Activated T-cell treated with anti-CD3 and anti-CD28 coated beads, Interleukin-2, amount 50 U/mL, for 4 hours (primary cell): ENCODE measurements around the gene U2AF2. TPM values are rescaled to one million over a fixed set of nuclear protein-coding genes. Genes with fewer than 3 reads are reported as not detected.

ENCODE experiments used
- ATAC-seq, 2 donors: fragments of 200-7000 bp; cut with Tn5 transposase; one replicate each; pipeline ENCODE4 v1.10.0; 2021
- DNase-seq: peaks from one replicate; pipeline ENCODE4 v3.0.0-alpha.2; 2020
- H3K27me3 Mint-ChIP-seq: one replicate; pipeline ENCODE4 v1.8.0; 2021; ENCODE audit warnings: low read depth, mixed read lengths
- H3K36me3 Mint-ChIP-seq: one replicate; pipeline ENCODE4 v1.8.0; 2022; ENCODE audit warnings: mixed read lengths; ENCODE audit not compliant: insufficient read depth
- H3K4me1 Mint-ChIP-seq: one replicate; pipeline ENCODE4 v1.8.0; 2021; ENCODE audit warnings: low read depth, mixed read lengths
- H3K4me3 Mint-ChIP-seq: one replicate; pipeline ENCODE4 v1.8.0; 2021; ENCODE audit warnings: mild to moderate bottlenecking, moderate library complexity, mixed read lengths
- H3K9me3 Mint-ChIP-seq: one replicate; pipeline ENCODE4 v1.8.0; 2021; ENCODE audit warnings: mixed read lengths
- total RNA-seq, 3 donors: library from RNA; stranded (reverse); gene quantifications; one replicate each; pipeline ENCODE4 v1.2.1, GENCODE V29; 2021

The U2AF2 gene
- total RNA-seq, 3 donors from 2014 or later: 467 to 532 (median 476) TPM

- H3K9me3 Mint-ChIP-seq: peaks cover under 1% of the 10 kb centered on the region
- H3K4me1 Mint-ChIP-seq: peaks cover 45% of the 10 kb centered on the region
- DNase-seq (no peak), ATAC-seq (no peak)
- H3K27me3 Mint-ChIP-seq: no peaks in the 10 kb centered on the region
- no peak overlapping the region for H3K4me3 Mint-ChIP-seq
- peaks cover 14% of the 10 kb centered on the region for H3K36me3 Mint-ChIP-seq
Observed at GRCh38 chr19:55633861-55634260, 21.0 kb upstream of the U2AF2 start.

- Mint-ChIP-seq H3K9me3 (peaks cover 3% of the 10 kb centered on the region), H3K4me3 (peak overlapping the region; percentile 99), H3K4me1 (peaks cover 58% of the 10 kb centered on the region), H3K36me3 (peaks cover 19% of the 10 kb centered on the region), H3K27me3 (no peaks in the 10 kb centered on the region)
- DNase-seq (no peak), ATAC-seq (peak; percentile 20 to 36)
Observed at GRCh38 chr19:55635334-55635717, 19.5 kb upstream of the U2AF2 start.

GRCh38 chr19:55635856-55636440 is 18.9 kb upstream of the U2AF2 start:
- H3K4me3 Mint-ChIP-seq: peak overlapping the region; percentile 99
- H3K36me3 Mint-ChIP-seq: peaks cover 19% of the 10 kb centered on the region
- H3K4me1 Mint-ChIP-seq: peaks cover 60% of the 10 kb centered on the region
- H3K9me3 Mint-ChIP-seq: peaks cover 3% of the 10 kb centered on the region
- no peak for DNase-seq
- H3K27me3 Mint-ChIP-seq: no peaks in the 10 kb centered on the region
- ATAC-seq: no peak

DNA sequence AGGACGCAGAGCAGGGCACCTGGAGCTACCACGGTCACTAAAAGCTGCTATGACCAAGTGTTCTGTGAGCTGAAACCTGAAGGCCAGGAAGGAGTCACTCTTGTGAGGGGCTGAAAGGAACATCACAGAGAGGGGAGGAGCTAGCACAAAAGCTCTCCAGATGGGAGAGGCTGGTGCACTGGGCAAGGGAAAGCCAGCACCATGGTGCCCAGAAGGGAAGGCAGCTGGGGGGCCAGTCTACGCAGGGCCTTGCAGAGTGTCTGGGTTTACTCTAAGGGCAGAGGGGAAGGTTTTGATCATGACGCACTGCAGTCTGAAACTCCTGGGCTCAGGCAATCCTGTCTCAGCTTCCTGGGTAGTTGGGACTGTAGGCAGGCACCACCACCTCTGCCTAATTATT is 18.1 kb upstream of the U2AF2 start:
- ATAC-seq (no peak), DNase-seq (no peak)
- H3K4me3 Mint-ChIP-seq: peak overlapping the region; percentile 99
- H3K4me1 Mint-ChIP-seq: peaks cover 60% of the 10 kb centered on the region
- no peaks in the 10 kb centered on the region for H3K27me3 Mint-ChIP-seq
- H3K36me3 Mint-ChIP-seq: peaks cover 19% of the 10 kb centered on the region
- H3K9me3 Mint-ChIP-seq: peaks cover 3% of the 10 kb centered on the region

- Mint-ChIP-seq H3K36me3 (peaks cover 19% of the 10 kb centered on the region), H3K27me3 (no peaks in the 10 kb centered on the region), H3K9me3 (peaks cover 3% of the 10 kb centered on the region), H3K4me3 (peak overlapping the region; percentile 99), H3K4me1 (peaks cover 58% of the 10 kb centered on the region)
- no peak for DNase-seq
- ATAC-seq: no peak
Observed at GRCh38 chr19:55637534-55637933, 17.3 kb upstream of the U2AF2 start.

GRCh38 chr19:55638864-55639359 is 15.9 kb upstream of the U2AF2 start:
- DNase-seq: peak; percentile 55
- H3K9me3 Mint-ChIP-seq: peaks cover 3% of the 10 kb centered on the region
- no peak for ATAC-seq
- peaks cover 64% of the 10 kb centered on the region for H3K4me1 Mint-ChIP-seq
- peak overlapping the region; percentile 60 for H3K4me3 Mint-ChIP-seq
- peaks cover 19% of the 10 kb centered on the region for H3K36me3 Mint-ChIP-seq
- H3K27me3 Mint-ChIP-seq: no peaks in the 10 kb centered on the region

DNA sequence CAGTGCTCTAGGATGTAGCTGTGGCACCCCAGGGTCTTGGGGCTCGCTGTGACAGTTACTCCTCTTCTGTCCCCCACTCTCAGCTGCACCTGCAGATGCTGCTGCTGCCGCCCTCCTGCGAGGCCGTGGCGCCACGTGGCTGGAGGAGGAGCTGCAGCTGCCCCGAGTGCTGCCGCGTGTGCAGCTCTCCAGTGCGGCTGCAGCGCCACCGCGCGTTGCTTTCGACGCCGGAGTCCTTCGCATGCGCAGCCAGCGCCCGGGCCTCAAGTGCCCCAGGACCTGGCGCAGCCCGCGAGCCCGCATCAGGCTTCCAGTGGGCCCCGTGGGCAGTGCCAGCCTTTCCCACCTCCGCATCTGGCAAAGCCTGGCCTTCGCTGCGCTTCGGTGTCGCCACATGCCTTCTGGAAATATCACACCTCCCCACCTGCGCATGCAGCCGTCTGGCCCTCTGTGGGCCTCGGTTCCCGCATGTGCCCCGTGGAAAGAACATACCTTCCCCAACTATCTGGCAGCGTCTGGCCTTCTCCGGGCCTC is 14.7 kb upstream of the U2AF2 start:
- Mint-ChIP-seq H3K36me3 (peaks cover 19% of the 10 kb centered on the region), H3K4me1 (peaks cover 59% of the 10 kb centered on the region), H3K27me3 (no peaks in the 10 kb centered on the region), H3K4me3 (peak overlapping the region; percentile 79), H3K9me3 (peaks cover 3% of the 10 kb centered on the region)
- ATAC-seq: peak; percentile 12 to 20
- DNase-seq: peak; percentile 74

- peak within 1 kb of the TSS; percentile 96 for H3K4me3 Mint-ChIP-seq
Observed at GRCh38 chr19:55640577-55641425, 14.0 kb upstream of the U2AF2 start, which contains the start of gene ZNF580. ZNF580 (plus strand) TSS chr19:55641002; CDS start chr19:55642509, 1,507 bp downstream.

GRCh38 chr19:55641426-55642152 is 13.2 kb upstream of the U2AF2 start:
- DNase-seq: no peak
- Mint-ChIP-seq H3K4me3 (peak overlapping the region; percentile 96), H3K4me1 (peaks cover 51% of the 10 kb centered on the region), H3K9me3 (peaks cover 3% of the 10 kb centered on the region), H3K27me3 (no peaks in the 10 kb centered on the region), H3K36me3 (peaks cover 20% of the 10 kb centered on the region)
- ATAC-seq: no peak

More at GRCh38 chr19:55640577-55641425, 14.0 kb upstream of the U2AF2 start, which contains the start of gene ZNF580:
- H3K4me1 Mint-ChIP-seq: peaks cover 59% of the 10 kb centered on the region
- H3K9me3 Mint-ChIP-seq: peaks cover 3% of the 10 kb centered on the region
- ATAC-seq (peak; percentile 41 to 44), DNase-seq (peak; percentile 57)
- peaks cover 23% of the 10 kb centered on the region for H3K36me3 Mint-ChIP-seq
- no peaks in the 10 kb centered on the region for H3K27me3 Mint-ChIP-seq

DNA sequence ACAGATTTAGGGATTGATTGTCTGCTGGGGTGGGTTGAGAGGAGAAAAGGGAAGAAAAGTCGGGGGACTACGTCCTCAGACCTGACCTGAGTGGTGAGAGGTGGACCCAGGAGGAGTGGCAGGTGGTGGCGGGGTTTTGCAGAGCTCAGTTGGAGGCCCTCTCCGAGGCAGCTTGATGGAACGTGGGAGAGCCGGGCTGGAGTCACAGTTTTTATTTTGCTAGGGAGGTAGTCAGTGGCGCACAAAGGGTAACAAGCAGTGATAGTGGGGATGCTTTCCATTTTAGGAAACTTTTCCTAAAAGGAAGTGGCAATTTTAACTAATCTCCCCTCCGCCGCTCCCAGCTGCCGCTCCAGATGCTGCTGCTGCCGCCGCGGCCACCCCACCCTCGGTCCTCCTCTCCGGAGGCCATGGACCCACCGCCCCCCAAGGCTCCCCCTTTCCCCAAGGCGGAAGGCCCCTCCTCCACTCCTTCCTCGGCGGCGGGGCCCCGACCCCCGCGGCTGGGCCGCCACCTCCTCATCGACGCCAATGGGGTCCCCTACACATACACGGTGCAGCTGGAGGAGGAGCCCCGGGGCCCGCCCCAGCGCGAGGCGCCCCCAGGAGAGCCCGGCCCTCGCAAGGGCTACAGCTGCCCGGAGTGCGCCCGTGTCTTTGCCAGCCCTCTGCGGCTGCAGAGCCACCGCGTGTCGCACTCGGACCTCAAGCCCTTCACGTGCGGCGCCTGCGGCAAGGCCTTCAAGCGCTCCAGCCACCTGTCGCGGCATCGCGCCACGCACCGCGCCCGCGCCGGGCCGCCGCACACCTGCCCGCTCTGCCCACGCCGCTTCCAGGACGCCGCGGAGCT is 12.5 kb upstream of the U2AF2 start:
- Mint-ChIP-seq H3K4me1 (peaks cover 50% of the 10 kb centered on the region), H3K9me3 (peaks cover 3% of the 10 kb centered on the region), H3K36me3 (peaks cover 20% of the 10 kb centered on the region), H3K27me3 (no peaks in the 10 kb centered on the region), H3K4me3 (peak overlapping the region; percentile 96)
- DNase-seq (no peak), ATAC-seq (peak; percentile 12 to 16)

- ATAC-seq: peak; percentile 61 to 64
- H3K27me3 Mint-ChIP-seq: no peaks in the 10 kb centered on the region
- peak; percentile 76 for DNase-seq
- H3K4me3 Mint-ChIP-seq: peak within 1 kb of the TSS; percentile 96
- H3K36me3 Mint-ChIP-seq: peaks cover 14% of the 10 kb centered on the region
- peaks cover 46% of the 10 kb centered on the region for H3K4me1 Mint-ChIP-seq
- peaks cover 3% of the 10 kb centered on the region for H3K9me3 Mint-ChIP-seq
Observed at GRCh38 chr19:55643003-55643886, 11.6 kb upstream of the U2AF2 start, which contains the start of gene ZNF581. ZNF581 (plus strand) TSS chr19:55643649; CDS start chr19:55644572, 923 bp downstream.

DNA sequence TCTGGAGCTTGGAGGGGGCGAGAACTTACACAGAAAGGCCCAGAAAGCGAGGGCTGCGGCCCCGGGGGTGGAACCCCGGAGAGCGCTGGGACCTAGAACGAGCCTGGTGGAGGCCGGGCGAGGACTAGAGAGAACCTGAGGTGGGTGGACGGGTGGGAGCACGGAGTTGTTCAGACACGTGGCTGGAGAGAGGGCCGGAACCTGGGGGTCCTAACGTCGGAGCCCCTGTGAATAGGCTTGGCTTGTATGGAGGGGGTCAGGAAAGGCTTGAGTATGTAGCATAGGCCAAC is 11.0 kb upstream of the U2AF2 start:
- Mint-ChIP-seq H3K9me3 (peaks cover 3% of the 10 kb centered on the region), H3K4me1 (peaks cover 49% of the 10 kb centered on the region), H3K36me3 (peaks cover 11% of the 10 kb centered on the region), H3K4me3 (peak overlapping the region; percentile 96), H3K27me3 (no peaks in the 10 kb centered on the region)
- ATAC-seq (peak in 1 of 2 donors; percentile 1), DNase-seq (no peak)
